Activated CD8-positive, alpha-beta memory T cell treated with anti-CD3 and anti-CD28 coated beads for 36 hours (primary cell): ENCODE measurements around the gene MPZL2. TPM values are rescaled to one million over a fixed set of nuclear protein-coding genes. Genes with fewer than 3 reads are reported as not detected.

Experiments used
- CTCF ChIA-PET: fragments of 350-600 bp; sonication (Branson Sonifier 250); formaldehyde crosslinking; loops from one replicate; lab custom pipeline; 2021; ENCODE audit warnings: antibody characterized with exemption; lab: Charles Lee
- POLR2A ChIA-PET: fragments of 350-600 bp; sonication (Branson Sonifier 250); formaldehyde crosslinking; loops from one replicate; lab custom pipeline; 2021; ENCODE audit warnings: antibody characterized with exemption; lab: Charles Lee
- total RNA-seq, 2 experiments: library from RNA; stranded (reverse); gene quantifications; one replicate each; pipeline ENCODE4 v1.2.3, GENCODE V29; 2021

The MPZL2 gene
- total RNA-seq, 2 experiments from 2014 or later: 6.1 to 7.8 TPM

DNA sequence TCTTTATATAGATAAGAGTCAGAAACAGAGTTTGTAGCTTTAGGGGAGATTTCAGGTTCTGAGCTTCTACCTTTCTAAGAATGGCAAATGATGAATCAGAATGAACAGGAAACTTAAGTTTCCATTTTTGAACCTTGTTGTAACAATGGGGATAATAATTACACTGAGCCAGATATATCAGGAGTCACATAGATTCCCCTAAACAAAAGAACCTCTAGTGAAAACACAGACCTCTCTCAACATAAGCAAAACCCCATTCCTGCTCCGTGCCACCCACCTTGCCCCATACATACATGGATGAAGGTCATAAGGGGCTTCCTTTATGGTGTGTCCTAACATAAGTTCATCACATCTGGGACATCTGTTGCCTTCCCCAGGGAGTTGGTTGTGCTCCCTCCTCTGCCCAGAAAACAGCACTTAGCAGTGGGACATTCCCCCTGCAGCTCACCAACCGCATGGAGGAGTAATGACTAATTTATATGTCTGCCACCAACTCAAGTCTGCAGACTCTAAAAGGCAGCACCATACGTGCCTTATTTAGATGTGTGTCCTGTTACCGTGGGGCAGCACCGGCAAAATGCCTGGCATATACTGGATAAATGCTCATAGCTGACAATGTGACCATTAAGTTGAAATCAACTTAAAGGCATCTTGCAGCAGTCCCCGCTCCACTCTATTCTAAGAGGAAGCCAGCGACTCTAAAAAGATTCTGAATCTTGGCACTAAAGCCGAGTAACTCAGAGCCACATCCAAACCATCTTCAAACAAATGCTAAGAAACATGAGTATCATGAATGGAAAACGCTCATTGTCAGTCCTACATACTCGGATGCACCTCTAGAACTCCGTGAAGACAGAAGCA, 47.2 kb downstream of the MPZL2 start:
- ChIA-PET POLR2A (interaction anchor here (0.5 to 3.7 kb wide), 11 partner anchors 9 to 827 kb away, joined by 3 to 34 read pairs (median 9); partner anchors contain the start of genes CD3D and JAML), CTCF (interaction anchor here (0.7 to 6.5 kb wide), 6 partner anchors 8 to 35 kb away, joined by 3 to 32 read pairs (median 7); partner anchors contain the start of genes JAML and MPZL3)

GRCh38 chr11:118215765-118216164, 48.3 kb downstream of the MPZL2 start:
- CTCF ChIA-PET: interaction anchor here (0.8 to 6.5 kb wide), 6 partner anchors 9 to 26 kb away, joined by 3 to 32 read pairs (median 7); partner anchors contain the start of gene JAML
- POLR2A ChIA-PET: interaction anchor here (0.9 to 3.7 kb wide), 7 partner anchors 9 to 127 kb away, joined by 5 to 34 read pairs (median 15); partner anchors contain the start of genes CD3D and JAML

- CTCF ChIA-PET: interaction anchor here (1.6 to 6.5 kb wide), 4 partner anchors 10 to 36 kb away, joined by 3 to 32 read pairs (median 8); partner anchors contain the start of genes JAML and MPZL3
- POLR2A ChIA-PET: interaction anchor here (1.7 to 3.7 kb wide), 4 partner anchors 9 to 25 kb away, joined by 6 to 34 read pairs (median 22); partner anchors contain the start of gene JAML
Observed at GRCh38 chr11:118215262-118215661, 48.8 kb downstream of the MPZL2 start.

DNA sequence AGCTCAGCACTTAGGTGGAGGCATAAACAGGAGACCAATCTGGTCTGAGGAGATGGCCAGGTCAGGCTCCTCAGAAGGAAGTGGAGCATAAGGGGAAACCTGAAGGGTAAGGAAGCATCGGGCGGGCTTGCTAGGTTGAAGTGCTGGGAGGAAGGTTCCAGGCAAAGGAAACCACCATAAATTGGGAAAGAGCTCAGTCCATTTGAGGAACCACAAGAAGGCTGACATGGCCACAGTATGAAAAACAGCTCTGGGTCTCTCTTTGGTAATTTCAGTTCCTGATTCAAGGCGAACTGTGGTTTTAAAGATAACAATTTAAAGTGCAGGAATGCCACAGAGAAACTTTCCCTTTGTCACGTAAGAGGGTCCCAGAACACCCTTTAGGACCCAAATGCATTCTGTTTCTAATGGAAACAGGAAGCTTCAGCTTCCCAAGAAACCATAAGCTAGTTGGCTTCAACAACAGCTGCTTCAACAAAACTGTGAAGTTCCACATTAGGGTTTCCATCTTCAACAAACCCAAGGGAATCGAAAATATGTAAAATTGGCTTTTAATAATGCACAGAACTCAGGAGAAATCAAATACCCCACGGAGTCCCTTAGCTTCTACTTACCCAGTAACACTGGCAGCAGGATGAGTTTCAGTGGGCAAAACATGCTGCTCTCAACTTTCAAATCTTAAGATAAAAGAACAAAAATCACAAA, 49.7 kb downstream of the MPZL2 start:
- POLR2A ChIA-PET: interaction anchor here (0.7 to 3.7 kb wide), 8 partner anchors 10 to 147 kb away, joined by 3 to 34 read pairs (median 5); partner anchors contain the start of genes CD3D and JAML
- CTCF ChIA-PET: interaction anchor here (1.6 to 6.5 kb wide), 4 partner anchors 10 to 37 kb away, joined by 3 to 32 read pairs (median 7); partner anchors contain the start of gene MPZL3

DNA sequence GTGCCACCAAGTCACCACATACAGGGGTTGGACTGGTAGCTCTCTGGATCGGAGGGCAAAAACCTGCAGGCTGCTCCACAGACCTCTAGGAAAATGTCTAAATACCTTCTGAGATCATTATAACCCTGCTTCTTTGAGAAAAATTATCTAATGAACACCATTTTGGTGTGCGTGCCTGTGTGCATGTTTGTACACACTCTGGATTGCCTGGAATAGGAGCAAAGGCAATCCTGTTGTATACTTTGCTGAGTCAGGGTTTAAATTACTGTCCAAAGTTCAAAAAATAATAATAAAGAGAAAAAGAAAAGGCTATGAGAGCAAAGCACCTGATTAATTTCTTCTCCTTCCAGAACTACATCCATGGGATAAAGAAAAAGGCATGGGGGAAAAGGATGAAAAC, 50.3 kb downstream of the MPZL2 start:
- ChIA-PET POLR2A (interaction anchor here (0.7 to 3.7 kb wide), 6 partner anchors 11 to 128 kb away, joined by 3 to 34 read pairs (median 6); partner anchors contain the start of genes CD3D and JAML), CTCF (interaction anchor here (1.7 to 6.5 kb wide), 3 partner anchors 11 to 38 kb away, joined by 7 to 32 read pairs (median 7); partner anchors contain the start of gene MPZL3)

- ChIA-PET CTCF (interaction anchor here (1.9 to 6.5 kb wide), 2 partner anchors 11 to 14 kb away, joined by 7 to 32 read pairs; no protein-coding TSS in a partner anchor), POLR2A (interaction anchor here (0.7 to 2.3 kb wide), 2 partner anchors 11 to 14 kb away, joined by 3 to 15 read pairs; partner anchors contain the start of gene JAML)
Observed at GRCh38 chr11:118213201-118213600, 50.9 kb downstream of the MPZL2 start.

DNA sequence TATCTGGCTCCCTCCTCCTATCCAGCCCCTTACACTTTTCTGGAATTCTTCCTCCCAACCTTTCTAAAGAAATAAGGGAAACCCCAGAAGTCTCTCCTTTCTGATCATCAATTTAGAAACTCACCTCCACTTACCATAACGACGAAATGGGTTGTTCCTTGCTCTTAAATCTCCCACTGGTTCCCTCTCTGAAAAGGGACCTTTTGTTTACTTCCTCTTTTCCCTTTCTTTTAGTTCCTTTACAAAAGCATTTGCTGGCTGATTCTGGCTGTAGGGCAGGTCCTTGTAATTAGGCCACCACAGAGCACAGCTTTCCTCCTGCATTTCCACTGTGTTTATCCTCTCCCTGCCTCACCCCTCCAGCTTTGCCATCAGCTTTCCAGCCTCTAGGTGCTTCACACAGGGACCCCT, 51.3 kb downstream of the MPZL2 start:
- CTCF ChIA-PET: interaction anchor here (6.5 kb wide), 1 partner anchor 14 kb away, joined by 32 read pairs; no protein-coding TSS in a partner anchor
- POLR2A ChIA-PET: no interaction called here

- ChIA-PET CTCF (interaction anchor here (6.5 kb wide), 1 partner anchor 13 kb away, joined by 32 read pairs; no protein-coding TSS in a partner anchor), POLR2A (interaction anchor here (0.9 to 1.0 kb wide), 2 partner anchors 9 to 10 kb away, joined by 4 to 6 read pairs; no protein-coding TSS in a partner anchor)
Observed at GRCh38 chr11:118212131-118212725, 51.9 kb downstream of the MPZL2 start.

DNA sequence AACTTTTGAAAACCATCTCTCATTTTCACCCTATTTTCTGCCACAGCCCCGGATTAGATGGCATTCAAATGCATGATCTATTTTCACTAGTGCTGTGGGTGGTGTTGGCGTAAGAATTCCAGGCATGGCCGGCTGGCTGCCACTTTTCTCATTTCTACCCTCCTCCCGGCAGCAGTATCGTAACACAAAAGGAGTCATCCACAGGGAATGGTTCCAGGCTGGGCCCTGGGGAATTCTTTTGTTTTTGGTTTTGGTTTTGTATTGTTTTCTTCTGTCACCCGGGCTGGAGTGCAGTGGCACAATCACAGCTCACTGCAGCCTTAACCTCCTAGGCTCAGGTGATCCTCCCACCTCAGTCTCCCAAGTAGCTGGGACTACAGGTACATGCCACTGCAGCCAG, 53.1 kb downstream of the MPZL2 start:
- POLR2A ChIA-PET: interaction anchor here (0.9 to 1.0 kb wide), 2 partner anchors 9 to 10 kb away, joined by 4 to 6 read pairs; no protein-coding TSS in a partner anchor
- CTCF ChIA-PET: interaction anchor here (6.5 kb wide), 1 partner anchor 12 kb away, joined by 32 read pairs; no protein-coding TSS in a partner anchor

DNA sequence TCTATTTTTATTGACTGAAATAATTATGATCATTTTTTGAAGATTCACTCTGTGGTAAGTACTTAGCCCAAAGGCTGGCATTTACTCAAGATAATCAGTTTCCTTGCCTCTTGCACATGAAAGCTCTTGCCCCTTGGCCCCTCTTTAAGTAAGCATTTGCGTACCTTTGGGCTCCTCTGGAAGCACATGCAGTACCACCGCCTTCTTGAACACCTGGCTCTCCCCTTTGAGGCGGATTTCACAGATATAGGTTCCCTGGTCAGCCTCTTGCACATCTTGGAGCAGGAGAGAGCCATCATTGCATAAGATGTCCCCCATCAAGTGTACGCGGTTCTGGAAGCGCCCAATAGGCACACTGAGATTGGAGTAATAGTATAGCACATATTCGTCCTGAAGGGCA, 53.8 kb downstream of the MPZL2 start:
- CTCF ChIA-PET: interaction anchor here (1.4 to 3.7 kb wide), 2 partner anchors 9 to 12 kb away, joined by 3 to 14 read pairs; no protein-coding TSS in a partner anchor
- POLR2A ChIA-PET: no interaction called here

- CTCF ChIA-PET: interaction anchor here (1.2 to 3.7 kb wide), 3 partner anchors 10 to 63 kb away, joined by 3 to 14 read pairs (median 3); no protein-coding TSS in a partner anchor
- POLR2A ChIA-PET: interaction anchor here (1.4 to 2.1 kb wide), 2 partner anchors 15 to 95 kb away, joined by 3 to 6 read pairs; partner anchors contain the start of gene JAML
Observed at GRCh38 chr11:118209033-118209432, 55.1 kb downstream of the MPZL2 start.

- ChIA-PET POLR2A (no interaction called here), CTCF (interaction anchor here (1.1 to 3.7 kb wide), 2 partner anchors 9 to 19 kb away, joined by 3 to 14 read pairs; no protein-coding TSS in a partner anchor)
Observed at GRCh38 chr11:118207079-118207478, 57.0 kb downstream of the MPZL2 start.

DNA sequence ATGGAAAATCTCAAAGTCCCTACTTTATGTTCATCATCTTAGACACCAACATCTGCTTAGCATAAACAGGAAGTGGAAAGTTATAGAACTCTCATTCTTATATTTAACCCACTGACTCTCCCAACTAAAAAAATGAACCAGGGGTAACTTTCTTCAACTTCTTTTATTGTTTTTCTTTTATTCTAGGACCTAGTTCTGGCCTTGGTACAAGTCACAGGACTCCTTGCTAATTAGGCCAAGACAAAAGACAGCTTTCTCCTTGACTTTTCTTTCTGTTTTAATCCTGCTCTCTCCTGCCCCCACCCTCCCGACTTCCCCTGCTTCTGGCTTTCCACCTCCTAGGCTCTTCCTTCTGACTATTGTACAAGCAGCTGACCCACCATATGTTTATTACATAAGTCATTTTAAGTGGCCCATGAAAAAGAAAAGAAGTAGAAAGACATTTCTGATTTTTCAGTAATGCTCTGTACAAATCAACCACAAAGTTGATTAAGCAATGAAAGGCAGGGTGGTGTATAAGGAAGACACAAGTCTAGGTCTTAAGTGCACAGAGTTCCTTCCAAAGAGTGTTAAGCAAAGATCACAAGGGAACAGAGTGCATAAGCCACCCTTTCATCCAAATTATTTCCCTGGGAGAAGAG, 57.6 kb downstream of the MPZL2 start:
- ChIA-PET CTCF (interaction anchor here (1.0 to 1.9 kb wide), 2 partner anchors 13 to 46 kb away, joined by 3 to 5 read pairs; partner anchors contain the start of gene MPZL3), POLR2A (interaction anchor here (0.7 kb wide), 1 partner anchor 34 kb away, joined by 4 read pairs; no protein-coding TSS in a partner anchor)

- ChIA-PET POLR2A (interaction anchor here (0.6 to 0.7 kb wide), 3 partner anchors 11 to 35 kb away, joined by 3 to 4 read pairs (median 3); no protein-coding TSS in a partner anchor), CTCF (interaction anchor here (1.0 to 1.9 kb wide), 2 partner anchors 14 to 46 kb away, joined by 3 to 5 read pairs; partner anchors contain the start of gene MPZL3)
Observed at GRCh38 chr11:118205606-118206378, 58.3 kb downstream of the MPZL2 start.
